Neural crest cell (in vitro differentiated cells): ENCODE results near the gene CIDEB. TPM values are rescaled to one million over a fixed set of nuclear protein-coding genes. Genes with fewer than 3 reads are reported as not detected.

Source experiments
- DNase-seq: peaks from one replicate; pipeline ENCODE4 v3.0.0; 2021; ENCODE audit warnings: low read depth, mixed read lengths, low spot score
- H3K27ac Mint-ChIP-seq: one replicate; pipeline ENCODE4 v1.8.0; 2021; ENCODE audit warnings: mild to moderate bottlenecking, mixed read lengths; ENCODE audit not compliant: unreplicated experiment
- H3K27me3 Mint-ChIP-seq: 2 replicates; pipeline ENCODE4 v1.8.0; 2021; ENCODE audit warnings: low read depth, mild to moderate bottlenecking, mixed read lengths
- H3K36me3 Mint-ChIP-seq: 2 replicates; pipeline ENCODE4 v1.8.0; 2021; ENCODE audit warnings: low read depth, mild to moderate bottlenecking, mixed read lengths
- H3K4me1 Mint-ChIP-seq: 2 replicates; pipeline ENCODE4 v1.8.0; 2021; ENCODE audit warnings: mixed read lengths
- H3K4me3 Mint-ChIP-seq: one replicate; pipeline ENCODE4 v1.8.0; 2021; ENCODE audit warnings: mild to moderate bottlenecking, mixed read lengths
- H3K9me3 Mint-ChIP-seq: 2 replicates; pipeline ENCODE4 v1.8.0; 2021; ENCODE audit warnings: mixed read lengths
- total RNA-seq: library from RNA; stranded (reverse); gene quantifications from 2 replicates; pipeline ENCODE4 v1.2.1, GENCODE V29; 2021
- TF ChIP-seq, protein P1 (sequence below): fragments of 200-600 bp; sonication (generic); conservative IDR thresholded peaks from 2 replicates; pipeline ENCODE4 v1.5.0; 2021; ENCODE audit warnings: antibody characterized with exemption, mild to moderate bottlenecking

Gene CIDEB
- total RNA-seq, 1 donor from 2014 or later, result not detected

DNA sequence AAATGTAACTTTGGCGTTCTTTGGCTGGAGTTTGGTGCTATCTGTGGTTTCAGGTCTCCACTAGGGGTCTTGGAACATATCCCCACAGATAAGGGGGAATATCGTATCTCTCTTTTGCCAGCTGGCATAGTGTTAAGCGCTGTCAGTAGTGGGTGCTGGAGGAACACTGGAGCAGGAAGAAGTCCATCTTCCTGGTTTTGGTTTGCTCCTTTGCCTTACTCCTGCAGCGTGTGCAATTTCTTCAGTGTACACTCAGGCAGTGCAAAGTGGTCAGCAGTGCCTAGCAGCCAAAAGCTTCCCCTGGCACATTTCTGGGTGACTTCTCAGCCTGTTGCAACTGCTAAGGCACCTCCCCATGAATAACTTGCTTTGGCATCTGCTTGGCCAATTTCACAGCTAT, 43.7 kb upstream of the CIDEB start:
- Mint-ChIP-seq H3K4me3 (no peak overlapping the region), H3K36me3 (no peaks in the 10 kb centered on the region), H3K27me3 (peaks cover 78% of the 10 kb centered on the region), H3K27ac (no peak overlapping the region), H3K4me1 (no peaks in the 10 kb centered on the region), H3K9me3 (no peaks in the 10 kb centered on the region)
- DNase-seq, result no peak
- TF ChIP-seq, protein P1, sequence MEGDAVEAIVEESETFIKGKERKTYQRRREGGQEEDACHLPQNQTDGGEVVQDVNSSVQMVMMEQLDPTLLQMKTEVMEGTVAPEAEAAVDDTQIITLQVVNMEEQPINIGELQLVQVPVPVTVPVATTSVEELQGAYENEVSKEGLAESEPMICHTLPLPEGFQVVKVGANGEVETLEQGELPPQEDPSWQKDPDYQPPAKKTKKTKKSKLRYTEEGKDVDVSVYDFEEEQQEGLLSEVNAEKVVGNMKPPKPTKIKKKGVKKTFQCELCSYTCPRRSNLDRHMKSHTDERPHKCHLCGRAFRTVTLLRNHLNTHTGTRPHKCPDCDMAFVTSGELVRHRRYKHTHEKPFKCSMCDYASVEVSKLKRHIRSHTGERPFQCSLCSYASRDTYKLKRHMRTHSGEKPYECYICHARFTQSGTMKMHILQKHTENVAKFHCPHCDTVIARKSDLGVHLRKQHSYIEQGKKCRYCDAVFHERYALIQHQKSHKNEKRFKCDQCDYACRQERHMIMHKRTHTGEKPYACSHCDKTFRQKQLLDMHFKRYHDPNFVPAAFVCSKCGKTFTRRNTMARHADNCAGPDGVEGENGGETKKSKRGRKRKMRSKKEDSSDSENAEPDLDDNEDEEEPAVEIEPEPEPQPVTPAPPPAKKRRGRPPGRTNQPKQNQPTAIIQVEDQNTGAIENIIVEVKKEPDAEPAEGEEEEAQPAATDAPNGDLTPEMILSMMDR, result no peak

DNA sequence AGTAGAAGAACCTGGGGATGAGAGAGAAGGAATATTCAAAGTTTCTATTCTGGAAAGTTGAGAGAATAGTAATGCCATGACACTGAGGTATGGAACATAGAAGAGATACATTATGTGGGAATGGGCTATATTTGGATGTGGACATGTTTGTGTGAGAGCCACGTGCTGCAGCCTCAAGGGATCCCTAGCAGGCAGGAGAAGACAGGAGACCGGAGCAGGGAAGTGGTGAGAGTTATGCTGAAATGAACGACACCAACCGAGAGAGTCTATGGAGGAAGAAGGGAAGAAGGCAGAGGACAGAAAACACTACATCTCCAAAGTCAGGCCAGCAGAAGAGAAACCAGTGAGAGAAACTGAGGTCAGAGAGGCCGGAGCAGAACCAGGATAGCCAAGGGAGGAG, 42.0 kb upstream of the CIDEB start:
- H3K27me3 Mint-ChIP-seq, result peaks cover 89% of the 10 kb centered on the region
- TF ChIP-seq, protein P1, result no peak
- no peak for DNase-seq
- no peaks in the 10 kb centered on the region for H3K36me3 Mint-ChIP-seq
- no peak overlapping the region for H3K27ac Mint-ChIP-seq
- H3K4me3 Mint-ChIP-seq, result no peak overlapping the region
- no peaks in the 10 kb centered on the region for H3K9me3 Mint-ChIP-seq
- H3K4me1 Mint-ChIP-seq, result no peaks in the 10 kb centered on the region

DNA sequence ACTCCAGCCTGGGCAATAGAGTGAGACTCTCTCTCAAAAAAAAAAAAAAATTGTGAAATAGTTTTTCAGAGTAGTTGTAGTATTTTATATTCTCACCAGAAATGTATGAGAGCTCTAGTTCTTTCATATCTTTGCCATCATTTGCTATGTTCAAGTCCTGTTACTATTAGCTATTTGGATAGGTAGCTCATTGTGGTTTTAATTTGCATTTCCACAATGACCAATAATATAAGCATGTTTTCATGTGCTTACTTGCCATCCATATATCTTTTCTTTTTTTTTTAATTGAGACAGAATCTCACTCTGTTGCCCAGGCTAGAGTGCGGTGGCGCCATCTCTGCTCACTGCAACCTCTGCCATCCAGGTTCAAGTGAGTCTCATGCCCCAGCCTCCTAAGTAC, 40.4 kb upstream of the CIDEB start:
- H3K4me3 Mint-ChIP-seq, result no peak overlapping the region
- peaks cover 91% of the 10 kb centered on the region for H3K27me3 Mint-ChIP-seq
- TF ChIP-seq, protein P1, result no peak
- H3K36me3 Mint-ChIP-seq, result no peaks in the 10 kb centered on the region
- H3K27ac Mint-ChIP-seq, result no peak overlapping the region
- no peaks in the 10 kb centered on the region for H3K9me3 Mint-ChIP-seq
- no peaks in the 10 kb centered on the region for H3K4me1 Mint-ChIP-seq
- no peak for DNase-seq

DNA sequence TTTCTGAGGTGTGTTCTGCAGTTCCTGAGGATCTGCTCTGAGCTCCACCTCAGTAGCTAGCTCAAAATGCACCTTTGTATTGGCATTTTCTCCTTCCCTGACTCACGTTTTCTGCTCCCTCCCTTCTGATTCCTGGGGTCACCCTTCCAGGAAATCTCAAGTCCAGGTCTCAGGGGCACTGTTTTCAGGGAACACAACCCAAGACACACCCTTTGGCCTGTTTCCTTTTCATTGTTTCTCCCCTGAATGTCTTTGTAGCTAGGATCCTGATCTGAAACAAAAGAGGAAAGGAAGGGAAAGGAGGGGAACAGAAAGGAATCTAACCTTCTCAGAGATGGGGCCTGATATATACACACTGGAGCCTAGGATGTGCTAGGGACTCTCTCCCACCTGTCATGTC, 39.4 kb upstream of the CIDEB start:
- Mint-ChIP-seq H3K4me3 (no peak overlapping the region), H3K27ac (no peak overlapping the region), H3K36me3 (no peaks in the 10 kb centered on the region), H3K4me1 (no peaks in the 10 kb centered on the region), H3K27me3 (peaks cover 90% of the 10 kb centered on the region), H3K9me3 (no peaks in the 10 kb centered on the region)
- no peak for DNase-seq
- TF ChIP-seq, protein P1, result no peak

GRCh38 chr14:24343795-24344660, 36.3 kb upstream of the CIDEB start:
- H3K9me3 Mint-ChIP-seq, result no peaks in the 10 kb centered on the region
- peaks cover 88% of the 10 kb centered on the region for H3K27me3 Mint-ChIP-seq
- H3K4me1 Mint-ChIP-seq, result no peaks in the 10 kb centered on the region
- TF ChIP-seq, protein P1, result no peak
- no peaks in the 10 kb centered on the region for H3K36me3 Mint-ChIP-seq
- no peak overlapping the region for H3K27ac Mint-ChIP-seq
- no peak for DNase-seq
- H3K4me3 Mint-ChIP-seq, result no peak overlapping the region
